IMR-90 (cell line): Measurements from ENCODE around the gene BET1.

Experiments used
- BHLHE40 ChIP-seq: fragments of 150-350 bp; IDR thresholded peaks from 2 replicates; pipeline ENCODE4 v1.6.1; 2016; ENCODE audit warnings: mild to moderate bottlenecking, low read depth, low read length
- CEBPB ChIP-seq: IDR thresholded peaks from 2 replicates; pipeline ENCODE4 v1.6.1; 2012; ENCODE audit warnings: low read depth, low read length, improper control_type of control experiment
- CTCF ChIP-seq: conservative IDR thresholded peaks from 2 replicates; pipeline ENCODE4 v1.5.1; 2012; ENCODE audit warnings: mild to moderate bottlenecking, low read depth, low read length, improper control_type of control experiment
- ELK1 ChIP-seq: fragments of 150-350 bp; IDR thresholded peaks from 2 replicates; pipeline ENCODE4 v1.6.1; 2016; ENCODE audit warnings: low read depth, mild to moderate bottlenecking, low read length, moderate library complexity, borderline replicate concordance
- MXI1 ChIP-seq: IDR thresholded peaks from 2 replicates; pipeline ENCODE4 v1.6.1; 2012; ENCODE audit warnings: low read depth, mild to moderate bottlenecking, low read length, moderate library complexity, borderline replicate concordance
- POLR2A ChIP-seq: IDR thresholded peaks from 2 replicates; pipeline ENCODE4 v1.6.1; 2012; ENCODE audit warnings: mild to moderate bottlenecking, low read depth, low read length
- SMC3 ChIP-seq: fragments of 150-350 bp; IDR thresholded peaks from 2 replicates; pipeline ENCODE4 v1.6.1; 2016; ENCODE audit warnings: low read depth, mild to moderate bottlenecking, antibody characterized with exemption, low read length, moderate library complexity

GRCh38 chr7:93945756-93946535 is 58.2 kb downstream of the BET1 start:
- no peak for TF ChIP-seq SMC3
- TF ChIP-seq ELK1: no peak
- TF ChIP-seq CTCF: no peak
- no peak for TF ChIP-seq BHLHE40
- no peak for TF ChIP-seq POLR2A
- TF ChIP-seq MXI1: no peak
- TF ChIP-seq CEBPB: no peak
